ENCODE measurements around the gene ATP7B. TPM values are rescaled to one million over a fixed set of nuclear protein-coding genes. Genes with fewer than 3 reads are reported as not detected.
"Not testable (repeated sequence)": the region's sequence is repeated elsewhere in the genome, so short reads cannot be mapped to it uniquely, and the experiment has no call there.

The ATP7B gene
- total RNA-seq, 1 donor from 2014 or later: 3.3 TPM

GRCh38 chr13:51913421-51914136 is 97.7 kb downstream of the ATP7B start:
- peak; percentile 26 for ATAC-seq
- DNase-seq (ENCODE audit: missing footprints): no peak
- intact Hi-C loops (cut with DNase I): no loop called here

DNA sequence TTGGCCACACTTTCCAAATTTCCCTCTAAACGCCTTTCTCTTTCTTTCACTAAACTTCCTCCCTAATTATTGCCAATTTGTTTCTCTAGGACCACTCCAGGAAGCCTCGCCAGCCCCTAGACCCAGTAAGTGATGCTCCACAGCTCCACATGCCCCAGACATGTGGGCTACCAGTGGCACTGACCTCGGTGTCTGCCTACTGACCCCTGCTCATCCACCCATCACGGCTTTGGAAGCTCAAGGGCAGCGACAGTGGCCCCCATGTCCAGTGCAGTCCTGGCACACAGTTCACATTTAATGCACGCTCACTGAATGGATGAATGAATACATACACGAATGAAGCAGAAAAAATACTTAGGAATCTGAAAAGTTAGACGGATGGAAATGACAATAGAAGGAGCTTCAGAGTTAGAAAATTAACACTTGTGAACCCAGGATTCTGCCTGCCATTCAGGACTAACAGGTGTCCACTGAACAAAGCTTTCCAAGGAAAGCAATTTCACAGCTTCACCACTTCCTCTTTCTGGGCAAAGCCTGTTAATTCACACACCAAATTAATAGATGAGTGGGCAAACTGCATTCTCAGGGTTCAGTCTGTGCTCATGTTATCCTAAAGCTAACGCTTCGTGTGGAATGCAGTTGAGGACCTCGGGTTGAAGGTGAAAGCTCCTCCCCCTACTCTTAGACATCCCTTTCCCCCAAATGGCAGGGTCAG is 98.6 kb downstream of the ATP7B start:
- intact Hi-C loops (cut with DNase I): no loop called here
- ATAC-seq (no peak), DNase-seq (ENCODE audit: missing footprints) (no peak)

DNA sequence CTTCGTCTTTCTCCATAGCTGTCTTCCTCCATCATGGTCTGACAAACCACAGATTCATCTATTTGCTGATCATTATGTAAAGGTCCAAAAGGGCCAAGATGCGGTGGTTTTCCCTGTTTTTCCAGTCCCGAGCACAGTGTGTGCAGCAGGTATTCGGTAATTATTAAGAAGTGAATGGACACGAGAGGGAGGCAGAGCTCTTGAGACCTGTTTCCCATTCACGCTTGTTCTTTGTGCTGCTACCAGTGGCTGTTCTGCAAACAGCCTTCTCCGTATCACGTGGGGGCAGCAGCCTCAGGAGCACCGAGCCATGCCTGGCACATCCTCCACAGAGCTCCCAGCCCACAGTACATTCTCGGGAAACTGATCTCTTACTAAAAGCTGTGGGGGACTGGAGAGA is 99.2 kb downstream of the ATP7B start:
- intact Hi-C loops (cut with DNase I): no loop called here
- ATAC-seq: peak; percentile 59

GRCh38 chr13:51910508-51910907 is 100.7 kb downstream of the ATP7B start:
- intact Hi-C loops (cut with DNase I): no loop called here
- no peak for DNase-seq (ENCODE audit: missing footprints)
- ATAC-seq: no peak

More for the DNA sequence above, 99.2 kb downstream of the ATP7B start:
- DNase-seq (ENCODE audit: missing footprints): no peak

DNA sequence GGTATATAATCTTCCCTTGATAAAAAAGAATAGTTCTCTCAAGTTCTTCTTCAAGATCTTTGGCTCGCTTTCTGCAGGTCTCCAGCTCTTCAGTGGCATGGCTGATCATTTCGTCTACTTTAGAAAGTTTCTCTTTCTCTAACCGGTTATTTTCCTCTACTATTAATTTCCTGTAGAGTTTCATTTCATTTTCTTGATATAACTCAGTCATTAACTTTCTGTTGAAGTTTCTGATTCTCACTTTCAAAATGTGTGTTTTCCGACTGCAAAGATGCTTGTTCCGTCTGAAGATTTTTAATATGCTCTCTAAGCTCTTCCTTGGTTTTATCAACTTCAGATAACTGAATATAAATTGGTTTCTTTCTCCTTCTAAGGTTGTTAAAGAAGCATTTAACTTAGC is 102.0 kb downstream of the ATP7B start:
- ATAC-seq; DNase-seq (ENCODE audit: missing footprints); intact Hi-C loops (cut with DNase I): not testable (repeated sequence)

GRCh38 chr13:51907040-51907732 is 104.1 kb downstream of the ATP7B start:
- ATAC-seq (peak; percentile 39), DNase-seq (ENCODE audit: missing footprints) (no peak)
- intact Hi-C loops (cut with DNase I): no loop called here

GRCh38 chr13:51906581-51906980 is 104.7 kb downstream of the ATP7B start:
- DNase-seq (ENCODE audit: missing footprints) (no peak), ATAC-seq (peak; percentile 80)
- intact Hi-C loops (cut with DNase I): no loop called here

DNA sequence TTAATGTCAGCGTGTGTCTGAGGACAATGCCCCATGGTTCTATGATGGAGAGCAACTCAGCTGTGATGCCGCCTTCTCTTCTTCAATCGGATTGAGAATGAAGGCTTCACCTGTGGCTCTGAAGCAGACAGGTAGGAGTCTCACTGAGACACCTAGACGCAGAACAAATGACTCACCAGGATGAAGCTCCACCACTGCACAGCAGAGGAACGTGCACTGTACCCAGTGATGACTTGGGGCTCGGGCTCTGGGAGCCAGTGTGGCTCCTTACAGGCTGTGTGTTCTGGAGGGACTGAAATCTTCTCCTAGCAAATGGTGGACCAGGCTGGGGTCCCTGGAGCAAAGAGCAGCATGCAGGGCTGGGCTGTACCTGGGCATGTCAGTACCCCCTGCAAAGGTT is 105.5 kb downstream of the ATP7B start:
- ATAC-seq (no peak), DNase-seq (ENCODE audit: missing footprints) (no peak)
- intact Hi-C loops (cut with DNase I): no loop called here

DNA sequence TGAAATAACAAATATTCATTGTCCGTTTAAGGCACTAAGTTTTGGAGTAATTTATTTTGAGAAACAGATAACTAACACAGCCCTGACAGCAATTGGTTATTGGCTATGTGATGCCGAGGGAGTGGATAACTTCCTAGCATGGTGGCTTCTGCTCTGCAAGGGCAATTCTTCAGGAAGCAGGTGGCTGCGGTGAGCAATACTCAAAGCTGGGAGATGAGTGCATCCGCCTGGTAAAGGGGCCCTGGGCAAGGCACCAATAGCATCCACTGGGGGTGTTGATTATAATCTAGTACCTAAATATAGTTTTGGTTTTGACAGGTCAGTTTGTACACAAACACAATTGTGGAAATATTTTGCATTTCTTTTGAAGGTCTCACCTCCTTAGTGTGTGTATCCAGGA is 108.5 kb downstream of the ATP7B start:
- intact Hi-C loops (cut with DNase I): no loop called here
- DNase-seq (ENCODE audit: missing footprints) (no peak), ATAC-seq (no peak)

- ATAC-seq: no peak
- intact Hi-C loops (cut with DNase I): no loop called here
These were observed 110.8 kb downstream of the ATP7B start for GRCh38 chr13:51900471-51900870.

GRCh38 chr13:51895906-51896888 is 115.1 kb downstream of the ATP7B start:
- peak; percentile 84 for ATAC-seq
- DNase-seq (ENCODE audit: missing footprints): no peak
- intact Hi-C loops (cut with DNase I): loop anchor here (1.0 to 10.0 kb wide), 2 partner anchors 109 to 231 kb away; no protein-coding TSS in a partner anchor

More at GRCh38 chr13:51900471-51900870, 110.8 kb downstream of the ATP7B start:
- no peak for DNase-seq (ENCODE audit: missing footprints)

GRCh38 chr13:51894239-51894638 is 117.0 kb downstream of the ATP7B start:
- no peak for DNase-seq (ENCODE audit: missing footprints)
- intact Hi-C loops (cut with DNase I): loop anchor here (10.0 kb wide), 1 partner anchor 111 kb away; no protein-coding TSS in a partner anchor
- ATAC-seq: no peak

DNA sequence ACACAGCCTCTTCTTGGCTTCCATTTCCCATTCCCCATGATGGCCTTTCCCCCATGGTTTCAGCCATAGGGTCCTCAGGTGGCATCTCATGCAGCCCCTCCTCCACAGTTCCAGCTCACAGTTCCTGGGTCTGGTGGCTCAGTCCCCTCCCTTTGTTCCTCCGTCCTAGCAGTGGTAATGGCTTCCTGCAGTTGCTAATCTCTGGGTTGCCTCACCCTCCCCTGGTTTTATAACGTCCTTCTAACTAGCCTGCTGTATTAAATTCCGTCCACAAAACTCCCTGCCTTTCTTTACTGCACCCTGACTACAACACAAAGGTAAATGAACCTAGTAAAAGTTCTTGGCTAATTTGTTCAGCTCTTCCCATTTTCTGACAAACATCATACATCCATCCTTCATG is 118.6 kb downstream of the ATP7B start:
- intact Hi-C loops (cut with DNase I): loop anchor here (10.0 kb wide), 1 partner anchor 112 kb away; no protein-coding TSS in a partner anchor
- no peak for ATAC-seq
- no peak for DNase-seq (ENCODE audit: missing footprints)

- DNase-seq (ENCODE audit: missing footprints) (no peak), ATAC-seq (no peak)
- intact Hi-C loops (cut with DNase I): no loop called here
These were observed 123.8 kb downstream of the ATP7B start for GRCh38 chr13:51887468-51887867.

- DNase-seq (ENCODE audit: missing footprints) (no peak), ATAC-seq (no peak)
- intact Hi-C loops (cut with DNase I): no loop called here
These were observed 125.6 kb downstream of the ATP7B start for GRCh38 chr13:51885651-51886050.

DNA sequence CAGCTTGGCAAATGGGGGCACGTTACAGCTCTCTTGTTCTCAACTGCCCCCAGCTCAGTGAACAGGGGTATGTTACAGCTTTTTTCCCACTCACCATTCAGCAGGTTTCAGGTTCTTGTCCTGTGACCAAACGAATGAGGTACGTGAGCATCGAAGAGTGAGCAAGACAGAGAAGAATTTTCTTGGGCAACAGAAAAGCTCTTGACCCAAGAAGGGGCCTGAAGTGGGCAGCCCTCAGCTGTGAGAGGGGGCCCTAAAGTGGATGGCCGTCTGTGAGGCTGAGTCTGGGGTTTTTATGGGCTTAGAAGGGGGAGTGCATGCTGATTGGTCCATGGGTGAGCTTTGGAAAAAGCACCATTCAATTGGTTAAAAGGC is 128.0 kb downstream of the ATP7B start:
- ATAC-seq (no peak), DNase-seq (ENCODE audit: missing footprints) (no peak)
- intact Hi-C loops (cut with DNase I): no loop called here
